Thoracic aorta (tissue), 2 donors: ENCODE data around the gene CMIP. TPM values are rescaled to one million over a fixed set of nuclear protein-coding genes. Genes with fewer than 3 reads are reported as not detected.
"Not testable (repeated sequence)": the region's sequence is repeated elsewhere in the genome, so short reads cannot be mapped to it uniquely, and the experiment has no call there.

ENCODE experiments used
- ATAC-seq: fragments of 150-250 bp; one replicate; pipeline ENCODE4 v1.8.0; 2017; ENCODE audit warnings: low read depth; ENCODE audit not compliant: insufficient number of reproducible peaks, low FRiP score
- DNase-seq: peaks from one replicate; pipeline ENCODE4 v3.0.0-alpha.2; 2020; ENCODE audit warnings: low spot score
- H3K27ac ChIP-seq, 2 donors: fragments of 200-600 bp; sonication (generic); 1 replicate in 1 of 2; 2 replicates in 1 of 2; pipeline ENCODE4 v1.5.1; 2016; ENCODE audit warnings: mild to moderate bottlenecking in 2 of 2, moderate library complexity in 2 of 2
- H3K27me3 ChIP-seq: fragments of 200-600 bp; sonication (generic); replicated peaks from 2 replicates; pipeline ENCODE4 v1.6.0; 2016; ENCODE audit warnings: mild to moderate bottlenecking; ENCODE audit not compliant: insufficient read depth
- H3K36me3 ChIP-seq: fragments of 200-600 bp; sonication (generic); one replicate; pipeline ENCODE4 v1.5.1; 2016
- H3K4me1 ChIP-seq, 2 donors: fragments of 200-600 bp; sonication (generic); 1 replicate in 1 of 2; 2 replicates in 1 of 2; pipeline versions ENCODE4 v1.5.1 to v1.6.0; 2016; ENCODE audit warnings: low read depth in 2 of 2, mild to moderate bottlenecking in 1 of 2; ENCODE audit not compliant: control insufficient read depth in 1 of 2
- H3K4me3 ChIP-seq: fragments of 200-600 bp; sonication (generic); 2 replicates; pipeline ENCODE4 v1.5.1; 2016; ENCODE audit warnings: mild to moderate bottlenecking
- H3K9me3 ChIP-seq: fragments of 200-600 bp; sonication (generic); 2 replicates; pipeline ENCODE4 v1.5.1; 2016
- total RNA-seq, 2 donors: library from RNA; depleted of rRNA; stranded (reverse); fragments of >200 nt; gene quantifications; one replicate each; pipeline versions ENCODE4 v1.1.0 to v1.2.3, GENCODE V29; 2016
- TF ChIP-seq, protein P1 (sequence below): fragments of 200-600 bp; sonication (generic); IDR thresholded peaks from one replicate; pipeline ENCODE4 v1.5.1; 2019; ENCODE audit warnings: antibody characterized with exemption

The CMIP gene
- total RNA-seq, 2 donors from 2014 or later = 20.8 to 46.8 TPM

DNA sequence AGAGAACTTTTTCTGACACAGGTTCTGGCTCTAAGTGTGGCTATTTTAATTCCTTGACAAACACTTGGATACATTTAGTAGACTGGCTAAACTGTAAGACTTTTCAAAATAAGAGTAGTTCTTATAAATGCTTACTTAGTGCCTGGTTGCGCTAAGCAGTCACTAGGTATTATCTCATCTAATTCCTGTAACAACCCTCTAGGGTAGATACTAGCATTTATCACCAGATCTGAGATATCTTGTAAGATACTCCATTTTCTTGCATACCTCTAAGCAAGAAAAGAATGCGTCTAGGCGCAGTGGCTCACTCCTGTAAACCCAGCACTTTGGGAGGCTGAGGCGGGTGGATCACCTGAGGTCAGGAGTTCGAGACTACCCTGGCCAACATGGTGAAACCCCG lies 131.2 kb downstream of the CMIP start:
- DNase-seq = no peak
- Histone ChIP-seq H3K4me1 (peaks cover 0 to 5% of the 10 kb centered on the region in 2 donors), H3K9me3 (no peaks in the 10 kb centered on the region), H3K4me3 (no peak overlapping the region), H3K36me3 (no peaks in the 10 kb centered on the region), H3K27me3 (no peaks in the 10 kb centered on the region), H3K27ac (no peak overlapping the region)
- TF ChIP-seq, protein P1, sequence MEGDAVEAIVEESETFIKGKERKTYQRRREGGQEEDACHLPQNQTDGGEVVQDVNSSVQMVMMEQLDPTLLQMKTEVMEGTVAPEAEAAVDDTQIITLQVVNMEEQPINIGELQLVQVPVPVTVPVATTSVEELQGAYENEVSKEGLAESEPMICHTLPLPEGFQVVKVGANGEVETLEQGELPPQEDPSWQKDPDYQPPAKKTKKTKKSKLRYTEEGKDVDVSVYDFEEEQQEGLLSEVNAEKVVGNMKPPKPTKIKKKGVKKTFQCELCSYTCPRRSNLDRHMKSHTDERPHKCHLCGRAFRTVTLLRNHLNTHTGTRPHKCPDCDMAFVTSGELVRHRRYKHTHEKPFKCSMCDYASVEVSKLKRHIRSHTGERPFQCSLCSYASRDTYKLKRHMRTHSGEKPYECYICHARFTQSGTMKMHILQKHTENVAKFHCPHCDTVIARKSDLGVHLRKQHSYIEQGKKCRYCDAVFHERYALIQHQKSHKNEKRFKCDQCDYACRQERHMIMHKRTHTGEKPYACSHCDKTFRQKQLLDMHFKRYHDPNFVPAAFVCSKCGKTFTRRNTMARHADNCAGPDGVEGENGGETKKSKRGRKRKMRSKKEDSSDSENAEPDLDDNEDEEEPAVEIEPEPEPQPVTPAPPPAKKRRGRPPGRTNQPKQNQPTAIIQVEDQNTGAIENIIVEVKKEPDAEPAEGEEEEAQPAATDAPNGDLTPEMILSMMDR = no peak
- ATAC-seq = no peak

DNA sequence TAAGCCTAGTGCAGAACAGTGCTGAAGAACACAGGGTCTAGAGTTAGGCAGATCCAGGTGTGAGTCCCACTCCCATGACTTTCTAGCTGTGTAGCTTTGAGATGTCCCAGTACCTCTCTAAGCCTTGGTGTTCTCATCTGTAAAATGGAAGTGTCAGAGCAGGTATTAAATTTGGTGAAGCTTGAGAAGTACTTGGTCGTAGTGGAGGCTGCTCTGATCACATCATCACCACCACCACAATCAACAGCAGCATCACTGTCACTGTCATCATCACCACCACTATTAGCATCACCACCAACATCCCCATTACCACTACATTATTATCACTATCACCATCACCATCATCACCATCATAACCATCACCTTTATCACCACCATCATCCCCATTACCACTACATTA lies 132.1 kb downstream of the CMIP start:
- H3K9me3 ChIP-seq = no peaks in the 10 kb centered on the region
- TF ChIP-seq, protein P1 = no peak
- no peaks in the 10 kb centered on the region for H3K27me3 ChIP-seq
- no peak for DNase-seq
- no peaks in the 10 kb centered on the region for H3K36me3 ChIP-seq
- ATAC-seq = no peak
- H3K4me1 ChIP-seq = peaks cover 0 to 5% of the 10 kb centered on the region in 2 donors
- no peak overlapping the region for H3K4me3 ChIP-seq
- no peak overlapping the region for H3K27ac ChIP-seq

DNA sequence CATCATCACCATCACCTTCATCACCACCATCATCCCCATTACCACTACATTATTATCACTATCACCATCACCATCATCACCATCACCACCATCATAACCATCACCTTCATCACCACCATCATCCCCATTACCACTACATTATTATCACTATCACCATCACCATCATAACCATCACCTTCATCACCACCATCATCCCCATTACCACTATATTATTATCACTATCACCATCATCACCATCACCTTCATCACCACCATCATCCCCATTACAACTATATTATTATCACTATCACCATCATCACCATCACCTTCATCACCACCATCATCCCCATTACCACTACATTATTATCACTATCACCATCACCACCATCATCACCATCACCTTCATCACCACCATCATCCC lies 132.7 kb downstream of the CMIP start:
- H3K4me1 ChIP-seq, DNase-seq, H3K27ac ChIP-seq, H3K9me3 ChIP-seq, H3K27me3 ChIP-seq, ATAC-seq, H3K4me3 ChIP-seq, H3K36me3 ChIP-seq: not testable (repeated sequence)

DNA sequence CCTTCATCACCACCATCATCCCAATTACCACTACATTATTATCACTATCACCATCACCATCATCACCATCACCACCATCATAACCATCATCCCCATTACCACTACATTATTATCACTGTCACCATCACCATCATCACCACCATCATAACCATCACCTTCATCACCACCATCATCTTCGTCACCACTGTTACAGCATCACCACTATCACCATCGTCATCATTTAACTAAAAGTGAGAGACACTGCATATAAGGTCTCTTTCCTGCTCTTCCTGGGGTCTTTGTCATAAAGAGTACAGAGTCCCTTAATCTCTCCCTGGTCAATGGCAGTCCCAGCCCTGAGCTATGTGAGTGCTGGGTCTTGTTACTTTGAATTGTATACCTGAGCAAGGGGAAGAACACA lies 133.5 kb downstream of the CMIP start:
- no peak for DNase-seq
- no peak overlapping the region for H3K27ac ChIP-seq
- no peak overlapping the region for H3K4me3 ChIP-seq
- H3K9me3 ChIP-seq = no peaks in the 10 kb centered on the region
- H3K27me3 ChIP-seq = no peaks in the 10 kb centered on the region
- TF ChIP-seq, protein P1 = no peak
- H3K4me1 ChIP-seq = peaks cover 0 to 5% of the 10 kb centered on the region in 2 donors
- ATAC-seq = no peak
- no peaks in the 10 kb centered on the region for H3K36me3 ChIP-seq

DNA sequence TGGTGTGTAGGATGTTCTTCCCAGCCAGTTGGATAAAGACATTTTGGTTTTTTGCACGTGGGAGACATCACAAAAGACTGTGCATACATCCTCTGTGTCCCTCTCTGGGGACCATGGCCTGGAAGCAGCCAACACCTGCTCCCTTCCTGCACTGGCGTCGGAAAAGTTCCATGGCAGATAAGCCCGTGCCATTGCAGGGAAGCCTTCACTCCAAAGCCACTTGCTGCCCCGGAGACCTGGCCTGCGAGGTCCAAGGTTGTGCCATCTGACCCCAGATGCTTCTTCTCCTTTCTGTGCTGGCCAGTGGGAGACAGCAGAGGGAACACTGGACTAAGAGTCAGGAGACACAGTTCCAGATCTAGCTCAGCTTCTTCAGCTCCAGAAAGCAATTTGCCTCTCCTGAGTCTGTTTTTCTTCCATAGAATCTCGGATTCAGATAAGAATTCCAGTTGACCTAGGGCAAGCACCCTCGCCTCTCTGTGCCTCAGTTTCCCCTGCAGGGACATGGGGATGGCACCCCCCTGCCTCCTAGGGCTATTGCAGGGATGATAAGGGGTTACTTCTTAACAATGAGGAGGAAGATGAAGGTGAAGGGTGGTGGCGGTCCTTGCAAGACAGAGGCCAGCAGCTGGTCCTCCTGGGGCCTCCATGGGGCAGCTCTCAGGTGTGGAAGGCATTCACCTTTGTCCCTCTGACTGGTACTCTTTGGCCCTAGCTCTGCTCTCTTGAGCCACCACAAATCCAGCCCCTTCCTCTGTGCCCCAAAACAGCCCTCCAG lies 134.2 kb downstream of the CMIP start:
- no peaks in the 10 kb centered on the region for H3K27me3 ChIP-seq

More for the DNA sequence above, 134.2 kb downstream of the CMIP start:
- H3K27ac ChIP-seq = no peak overlapping the region
- no peaks in the 10 kb centered on the region for H3K36me3 ChIP-seq
- no peak overlapping the region for H3K4me3 ChIP-seq
- ATAC-seq (no peak), DNase-seq (no peak)
- H3K9me3 ChIP-seq = no peaks in the 10 kb centered on the region
- TF ChIP-seq, protein P1 = no peak
- peaks cover 0 to 5% of the 10 kb centered on the region in 2 donors for H3K4me1 ChIP-seq
